H9 (cell line): ENCODE data around the gene CLMP. TPM values are rescaled to one million over a fixed set of nuclear protein-coding genes. Genes with fewer than 3 reads are reported as not detected.

Experiments used
- DNase-seq: peaks from one replicate; pipeline ENCODE4 v3.0.0-alpha.2; 2017
- H2AFZ ChIP-seq: one replicate; pipeline ENCODE4 v1.6.1; 2013; ENCODE audit warnings: mild to moderate bottlenecking, low read length, control low read depth, moderate library complexity
- H2AK5ac ChIP-seq: 2 replicates; pipeline ENCODE4 v1.6.1; 2013; ENCODE audit warnings: low read length, control low read depth, mixed read lengths; ENCODE audit not compliant: insufficient read length
- H2BK120ac ChIP-seq: one replicate; pipeline ENCODE4 v1.6.1; 2013; ENCODE audit warnings: low read depth, mild to moderate bottlenecking, low read length, control low read depth, inconsistent platforms; ENCODE audit not compliant: poor library complexity, severe bottlenecking
- H2BK12ac ChIP-seq: 2 replicates; pipeline ENCODE4 v1.6.1; 2013; ENCODE audit warnings: low read length, control low read depth, mixed read lengths, low read depth; ENCODE audit not compliant: insufficient read length
- H2BK15ac ChIP-seq: 2 replicates; pipeline ENCODE4 v1.6.1; 2013; ENCODE audit warnings: low read depth, low read length, control low read depth
- H2BK20ac ChIP-seq: one replicate; pipeline ENCODE4 v1.6.1; 2013; ENCODE audit warnings: low read depth, mild to moderate bottlenecking, low read length, control low read depth, inconsistent platforms; ENCODE audit not compliant: poor library complexity, severe bottlenecking
- H2BK5ac ChIP-seq: 2 replicates; pipeline ENCODE4 v1.6.1; 2013; ENCODE audit warnings: low read length, control low read depth, mixed read lengths; ENCODE audit not compliant: insufficient read length
- H3K14ac ChIP-seq: 2 replicates; pipeline ENCODE4 v1.6.1; 2013; ENCODE audit warnings: low read length, control low read depth; ENCODE audit not compliant: insufficient read depth
- H3K18ac ChIP-seq: 2 replicates; pipeline ENCODE4 v1.6.1; 2013; ENCODE audit warnings: low read depth, mild to moderate bottlenecking, mixed read lengths, low read length, control low read depth; ENCODE audit not compliant: insufficient read length
- H3K23ac ChIP-seq: 2 replicates; pipeline ENCODE4 v1.6.1; 2013; ENCODE audit warnings: low read length, control low read depth, mixed read lengths, low read depth; ENCODE audit not compliant: insufficient read length
- H3K23me2 ChIP-seq: 2 replicates; pipeline ENCODE4 v1.6.1; 2013; ENCODE audit warnings: low read depth, mild to moderate bottlenecking, mixed read lengths, low read length, control low read depth; ENCODE audit not compliant: insufficient read length, poor library complexity, severe bottlenecking
- H3K27ac ChIP-seq: 2 replicates; pipeline ENCODE4 v1.5.1; 2013; ENCODE audit warnings: low read length, control low read depth, mixed read lengths, low read depth; ENCODE audit not compliant: insufficient read length
- H3K27me3 ChIP-seq: 2 replicates; pipeline ENCODE4 v1.6.1; 2013; ENCODE audit warnings: low read length, control low read depth, inconsistent platforms; ENCODE audit not compliant: insufficient read depth
- H3K4ac ChIP-seq: 2 replicates; pipeline ENCODE4 v1.6.1; 2013; ENCODE audit warnings: low read depth, mild to moderate bottlenecking, control low read depth, inconsistent platforms, low read length, moderate library complexity
- H3K4me1 ChIP-seq: 2 replicates; pipeline ENCODE4 v1.6.1; 2013; ENCODE audit warnings: low read length, control low read depth, inconsistent platforms; ENCODE audit not compliant: insufficient read depth
- H3K4me2 ChIP-seq: 2 replicates; pipeline ENCODE4 v1.6.1; 2013; ENCODE audit warnings: low read length, control low read depth, mixed read lengths; ENCODE audit not compliant: insufficient read length, insufficient read depth
- H3K56ac ChIP-seq: 2 replicates; pipeline ENCODE4 v1.6.1; 2013; ENCODE audit warnings: low read depth, mild to moderate bottlenecking, mixed read lengths, low read length, control low read depth; ENCODE audit not compliant: insufficient read length
- H3K79me1 ChIP-seq: 2 replicates; pipeline ENCODE4 v1.6.1; 2013; ENCODE audit warnings: low read depth, mild to moderate bottlenecking, moderate library complexity, low read length, control low read depth, inconsistent platforms; ENCODE audit not compliant: insufficient read depth, poor library complexity, severe bottlenecking
- H3K79me2 ChIP-seq: 2 replicates; pipeline ENCODE4 v1.6.1; 2013; ENCODE audit warnings: low read length, control low read depth, inconsistent platforms; ENCODE audit not compliant: insufficient read depth
- H3K9ac ChIP-seq: 2 replicates; pipeline ENCODE4 v1.6.1; 2013; ENCODE audit warnings: low read length, control low read depth, mixed read lengths; ENCODE audit not compliant: insufficient read length; ENCODE audit errors: extremely low read depth
- H3K9me3 ChIP-seq: one replicate; pipeline ENCODE4 v1.6.1; 2013; ENCODE audit warnings: low read depth, low read length, inconsistent platforms; ENCODE audit not compliant: control insufficient read depth
- H3T11ph ChIP-seq: one replicate; pipeline ENCODE4 v1.6.1; 2013; ENCODE audit warnings: mild to moderate bottlenecking, low read length, control low read depth, inconsistent platforms
- H4K20me1 ChIP-seq: one replicate; pipeline ENCODE4 v1.6.1; 2013; ENCODE audit not compliant: control insufficient read depth, insufficient read length, insufficient read depth
- H4K5ac ChIP-seq: 2 replicates; pipeline ENCODE4 v1.6.1; 2013; ENCODE audit warnings: low read depth, mild to moderate bottlenecking, mixed read lengths, low read length, control low read depth; ENCODE audit not compliant: insufficient read length
- H4K8ac ChIP-seq: replicated peaks from 2 replicates; pipeline ENCODE4 v1.6.1; 2013; ENCODE audit warnings: low read length, control low read depth, mixed read lengths, low read depth; ENCODE audit not compliant: insufficient read length
- H4K91ac ChIP-seq: 2 replicates; pipeline ENCODE4 v1.6.1; 2013; ENCODE audit warnings: low read depth, mild to moderate bottlenecking, moderate library complexity, mixed read lengths, low read length, control low read depth; ENCODE audit not compliant: insufficient read length
- H3K27ac Mint-ChIP-seq, 3 experiments: 2 replicates in 2 of 3; 3 replicates in 1 of 3; pipeline ENCODE4 v1.8.0; 2020 to 2021; ENCODE audit warnings: mixed read lengths in 3 of 3, mild to moderate bottlenecking in 1 of 3, moderate library complexity in 1 of 3
- H3K27me3 Mint-ChIP-seq: 2 replicates; pipeline ENCODE4 v1.8.0; 2021; ENCODE audit warnings: low read depth, mild to moderate bottlenecking, moderate library complexity, mixed read lengths
- H3K36me3 Mint-ChIP-seq, 3 experiments: 2 replicates in 2 of 3; 3 replicates in 1 of 3; pipeline ENCODE4 v1.8.0; 2020 to 2021; ENCODE audit warnings: low read depth in 3 of 3, mixed read lengths in 3 of 3; ENCODE audit not compliant: insufficient read depth in 1 of 3
- H3K4me1 Mint-ChIP-seq, 2 experiments: 2 replicates each; pipeline ENCODE4 v1.8.0; 2020; ENCODE audit warnings: mixed read lengths in 2 of 2
- H3K4me3 Mint-ChIP-seq, 2 experiments: 2 replicates in 1 of 2; 3 replicates in 1 of 2; pipeline ENCODE4 v1.8.0; 2020 to 2021; ENCODE audit warnings: mild to moderate bottlenecking in 2 of 2, mixed read lengths in 2 of 2, moderate library complexity in 1 of 2
- H3K9me3 Mint-ChIP-seq, 2 experiments: 2 replicates in 1 of 2; 3 replicates in 1 of 2; pipeline ENCODE4 v1.8.0; 2020; ENCODE audit warnings: mild to moderate bottlenecking in 2 of 2, mixed read lengths in 2 of 2, moderate library complexity in 1 of 2
- CTCF ChIP-seq: fragments of 200-600 bp; sonication (generic); conservative IDR thresholded peaks from 3 replicates; pipeline ENCODE4 v1.8.0; 2021; ENCODE audit warnings: antibody characterized with exemption, mild to moderate bottlenecking
- WGBS: extraction: QIAGEN DNeasy Blood & Tissue Kit; methylation state at CpG from one replicate; pipeline ENCODE4 v1.1.7; 2013; ENCODE audit warnings: missing lambda C conversion rate, low lambda C conversion rate, mixed read lengths; ENCODE audit not compliant: insufficient read length; ENCODE audit errors: extremely low coverage; 5-methylcytosine and 5-hydroxymethylcytosine counted together
- total RNA-seq: library from RNA; stranded (reverse); gene quantifications from 2 replicates; pipeline ENCODE4 v1.2.1, GENCODE V29; 2021

The CLMP gene
- total RNA-seq, 1 experiment from 2014 or later: 13.8 TPM

- Mint-ChIP-seq H3K27me3 (no peaks in the 10 kb centered on the region), H3K36me3 (no peaks in the 10 kb centered on the region; a peak in 1 of 7 replicates), H3K4me3 (peak overlapping the region in 1 of 2 experiments; percentile 60; a peak in 3 of 5 replicates), H3K27ac (peak overlapping the region; percentile 93 to 98 (median 94)), H3K4me1 (peaks cover 13 to 16% of the 10 kb centered on the region in 2 experiments), H3K9me3 (no peaks in the 10 kb centered on the region)
- Histone ChIP-seq H3K79me1 (no peaks in the 10 kb centered on the region), H3K9me3 (no peaks in the 10 kb centered on the region), H3K14ac (peak overlapping the region; percentile 6), H3K27ac (no peak overlapping the region), H4K20me1 (no peaks in the 10 kb centered on the region), H2AFZ (no peak overlapping the region), H3K23me2 (no peaks in the 10 kb centered on the region), H3K4ac (no peak overlapping the region), H3K4me1 (no peaks in the 10 kb centered on the region; the same call in 1 of the 2 replicates), H2BK120ac (no peak overlapping the region), H4K5ac (no peak overlapping the region), H2BK12ac (no peak overlapping the region), H3K9ac (no peak overlapping the region), H2BK20ac (no peak overlapping the region), H2BK15ac (no peak overlapping the region), H4K8ac (no peak overlapping the region), H3K18ac (peak overlapping the region; percentile 74), H3K79me2 (no peaks in the 10 kb centered on the region), H3K27me3 (no peaks in the 10 kb centered on the region), H4K91ac (no peak overlapping the region), H3T11ph (no peak overlapping the region), H3K4me2 (no peak overlapping the region), H2BK5ac (no peak overlapping the region), H3K23ac (no peak overlapping the region), H2AK5ac (no peak overlapping the region), H3K56ac (no peak overlapping the region)
- TF ChIP-seq CTCF: no peak
- no CpG with 5 or more reads among the region's 24 CpGs for WGBS
- DNase-seq: peak; percentile 80
Observed at GRCh38 chr11:123137431-123138224, 57.4 kb downstream of the CLMP start.
